Measurements from ENCODE around the gene DYTN. TPM values are rescaled to one million over a fixed set of nuclear protein-coding genes. Genes with fewer than 3 reads are reported as not detected.

DYTN gene
- total RNA-seq, 1 donor from 2014 or later: not detected

GRCh38 chr2:206698811-206699210 lies 19.4 kb downstream of the DYTN start:
- no peak for DNase-seq (ENCODE audit: low spot score in 2 of 2, unreplicated experiment in 2 of 2)
- Mint-ChIP-seq H3K36me3 (no peaks in the 10 kb centered on the region), H3K9me3 (no peaks in the 10 kb centered on the region), H3K27ac (no peak overlapping the region), H3K27me3 (ENCODE audit: low read depth) (peaks cover 46% of the 10 kb centered on the region), H3K4me3 (no peak overlapping the region), H3K4me1 (no peaks in the 10 kb centered on the region)
- no peak for TF ChIP-seq CTCF (IDR thresholded peaks at IDR 0.05; ENCODE audit: unreplicated experiment)

- DNase-seq (ENCODE audit: low spot score in 2 of 2, unreplicated experiment in 2 of 2): no peak
- Mint-ChIP-seq H3K4me1 (no peaks in the 10 kb centered on the region), H3K36me3 (no peaks in the 10 kb centered on the region), H3K27me3 (ENCODE audit: low read depth) (peaks cover 37% of the 10 kb centered on the region), H3K4me3 (no peak overlapping the region), H3K9me3 (no peaks in the 10 kb centered on the region), H3K27ac (no peak overlapping the region)
- TF ChIP-seq CTCF (IDR thresholded peaks at IDR 0.05; ENCODE audit: unreplicated experiment): no peak
Measured at GRCh38 chr2:206696910-206697309, 21.3 kb downstream of the DYTN start.

GRCh38 chr2:206693399-206694137 lies 24.6 kb downstream of the DYTN start:
- Mint-ChIP-seq H3K4me3 (no peak overlapping the region), H3K27ac (no peak overlapping the region), H3K36me3 (no peaks in the 10 kb centered on the region), H3K9me3 (no peaks in the 10 kb centered on the region), H3K4me1 (no peaks in the 10 kb centered on the region), H3K27me3 (ENCODE audit: low read depth) (peaks cover 27% of the 10 kb centered on the region)
- TF ChIP-seq CTCF (IDR thresholded peaks at IDR 0.05; ENCODE audit: unreplicated experiment): peak; percentile 77
- no peak for DNase-seq (ENCODE audit: low spot score in 2 of 2, unreplicated experiment in 2 of 2)

GRCh38 chr2:206692971-206693370 lies 25.2 kb downstream of the DYTN start:
- DNase-seq (ENCODE audit: low spot score in 2 of 2, unreplicated experiment in 2 of 2): no peak
- Mint-ChIP-seq H3K4me3 (no peak overlapping the region), H3K27me3 (ENCODE audit: low read depth) (peaks cover 27% of the 10 kb centered on the region), H3K36me3 (no peaks in the 10 kb centered on the region), H3K4me1 (no peaks in the 10 kb centered on the region), H3K9me3 (no peaks in the 10 kb centered on the region), H3K27ac (no peak overlapping the region)
- no peak for TF ChIP-seq CTCF (IDR thresholded peaks at IDR 0.05; ENCODE audit: unreplicated experiment)

- H3K9me3 Mint-ChIP-seq: no peaks in the 10 kb centered on the region
Measured at GRCh38 chr2:206688990-206689389, 29.2 kb downstream of the DYTN start.

More at GRCh38 chr2:206688990-206689389, 29.2 kb downstream of the DYTN start:
- H3K4me3 Mint-ChIP-seq: no peak overlapping the region
- no peaks in the 10 kb centered on the region for H3K36me3 Mint-ChIP-seq
- no peak for TF ChIP-seq CTCF (IDR thresholded peaks at IDR 0.05; ENCODE audit: unreplicated experiment)
- DNase-seq (ENCODE audit: low spot score in 2 of 2, unreplicated experiment in 2 of 2): no peak
- H3K27me3 Mint-ChIP-seq (ENCODE audit: low read depth): peaks cover 41% of the 10 kb centered on the region
- no peaks in the 10 kb centered on the region for H3K4me1 Mint-ChIP-seq
- no peak overlapping the region for H3K27ac Mint-ChIP-seq

All from mesothelial cell of epicardium (in vitro differentiated cells).